Stimulated activated CD4-positive, alpha-beta T cell treated with anti-CD3 and anti-CD28 coated beads, TNF-alpha, amount 100 ng/mL, for 4 hours (primary cell): ENCODE data around the gene NFKB2.

ENCODE experiments used
- DNase-seq, 3 experiments: peaks; one replicate each; pipeline ENCODE4 v3.0.0-alpha.2; 2020; ENCODE audit warnings: low read depth in 3 of 3

NFKB2 gene

GRCh38 chr10:102422545-102423129 lies 27.1 kb downstream of the NFKB2 start:
- no peak for DNase-seq

- DNase-seq: no peak
Observed at GRCh38 chr10:102423372-102423968, 28.0 kb downstream of the NFKB2 start.

DNA sequence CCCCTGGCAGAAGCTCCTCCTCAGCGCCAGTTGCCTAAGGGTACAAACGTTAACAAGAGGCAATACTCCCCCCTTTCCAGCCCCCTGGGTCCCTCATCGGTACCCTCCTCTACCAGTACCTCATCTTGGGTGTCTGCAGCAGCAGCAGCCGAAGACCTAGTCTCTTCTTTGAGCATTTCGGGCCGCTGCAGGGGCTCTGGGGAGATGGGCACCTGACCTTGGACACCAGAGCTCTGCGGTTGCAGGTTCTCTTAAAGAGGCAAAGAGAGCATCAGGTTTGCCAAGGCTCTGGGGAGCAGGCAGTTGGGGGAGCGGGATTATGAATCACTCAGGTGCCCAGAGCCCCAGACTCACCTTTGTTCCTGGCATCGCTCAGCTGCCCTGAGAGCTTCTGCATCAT lies 28.6 kb downstream of the NFKB2 start:
- DNase-seq: no peak

DNA sequence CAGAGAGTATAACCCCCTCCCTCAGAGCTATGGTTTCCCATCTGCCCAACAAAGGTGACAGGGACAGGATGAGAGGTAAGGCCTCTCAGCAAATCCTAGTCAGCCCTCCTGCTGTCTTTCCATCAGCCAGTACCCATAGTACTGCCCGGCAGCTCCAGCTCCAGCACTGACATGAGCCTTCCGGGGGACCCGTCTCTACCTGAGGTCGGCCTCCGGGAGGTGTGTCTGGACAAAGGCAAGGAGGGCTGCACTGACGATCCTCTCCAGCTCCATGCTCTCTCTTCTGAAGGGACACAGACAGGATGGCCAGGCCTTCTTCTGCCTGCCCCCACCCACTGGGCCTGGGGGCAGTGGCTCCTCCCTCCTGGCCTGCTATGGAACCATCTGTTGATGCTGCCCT lies 29.4 kb downstream of the NFKB2 start:
- DNase-seq: no peak

- DNase-seq: no peak
Observed at GRCh38 chr10:102425444-102425843, 29.9 kb downstream of the NFKB2 start.

- DNase-seq: no peak
Observed at GRCh38 chr10:102426803-102427287, 31.3 kb downstream of the NFKB2 start.

DNA sequence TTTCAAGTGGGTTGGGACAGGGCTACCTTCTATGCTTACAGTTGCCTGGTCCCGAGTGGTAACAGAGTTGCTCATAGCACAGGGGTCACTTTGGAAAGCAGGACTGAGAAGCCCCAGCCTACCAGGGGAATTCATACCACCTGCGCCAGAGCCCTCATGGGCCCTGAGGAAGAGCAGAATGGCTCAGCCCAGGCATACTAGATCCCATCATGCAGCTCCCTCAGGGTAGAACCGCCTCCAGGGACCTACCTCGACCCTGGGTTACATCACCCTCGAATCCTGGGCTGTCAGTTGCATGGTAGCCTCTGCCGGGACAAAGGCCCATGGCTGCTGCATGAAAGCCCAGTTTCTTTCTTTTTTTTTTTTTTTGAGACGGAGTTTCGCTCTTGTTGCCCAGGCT lies 34.0 kb downstream of the NFKB2 start:
- no peak for DNase-seq

GRCh38 chr10:102431452-102432124 lies 36.1 kb downstream of the NFKB2 start:
- DNase-seq: no peak

DNA sequence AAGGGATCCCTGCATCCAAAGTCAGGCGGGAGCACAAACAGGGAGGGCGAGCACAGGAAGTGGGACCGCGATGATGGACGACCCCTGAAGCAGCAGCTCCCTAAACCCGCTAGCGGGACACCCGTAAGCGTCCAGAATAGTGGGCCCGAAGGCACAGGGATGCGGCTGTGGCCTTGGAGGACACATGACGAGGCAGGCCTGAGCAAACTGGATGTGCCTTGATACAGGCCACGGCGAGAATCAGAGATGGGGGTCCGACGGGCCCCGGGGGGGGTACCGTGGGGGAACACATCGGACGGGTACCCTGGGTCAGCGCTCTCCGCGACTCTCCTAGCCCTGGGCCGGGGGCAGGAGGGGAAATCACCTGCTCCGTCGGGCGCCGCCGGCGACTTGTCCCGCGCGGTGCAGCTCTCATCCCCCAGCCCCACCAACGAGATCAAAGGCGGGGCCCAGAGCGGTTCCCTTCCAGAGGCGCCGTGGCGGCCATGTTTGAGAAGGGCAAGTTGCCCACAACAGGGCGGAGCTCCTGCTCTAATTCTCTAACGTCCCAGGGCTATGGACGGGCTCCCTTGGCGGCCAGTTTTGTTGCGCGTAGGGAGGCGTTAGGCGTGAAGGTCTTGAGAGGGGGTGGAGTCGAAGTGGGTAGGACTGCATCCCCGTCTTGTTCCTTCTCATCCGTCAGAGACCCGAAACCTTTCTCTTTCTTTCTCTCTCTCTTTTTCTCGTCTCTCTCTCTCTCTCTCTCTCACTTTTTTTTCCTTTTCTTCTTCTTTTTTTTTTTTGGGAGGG lies 36.9 kb downstream of the NFKB2 start, which contains the start of gene CUEDC2:
TSS of gene CUEDC2 (minus strand) at position 413 of the 789 bp plus-strand sequence. CDS start 7,386 bp downstream, outside the sequence.
- DNase-seq: peak; percentile 88 to 95 (median 89)

DNA sequence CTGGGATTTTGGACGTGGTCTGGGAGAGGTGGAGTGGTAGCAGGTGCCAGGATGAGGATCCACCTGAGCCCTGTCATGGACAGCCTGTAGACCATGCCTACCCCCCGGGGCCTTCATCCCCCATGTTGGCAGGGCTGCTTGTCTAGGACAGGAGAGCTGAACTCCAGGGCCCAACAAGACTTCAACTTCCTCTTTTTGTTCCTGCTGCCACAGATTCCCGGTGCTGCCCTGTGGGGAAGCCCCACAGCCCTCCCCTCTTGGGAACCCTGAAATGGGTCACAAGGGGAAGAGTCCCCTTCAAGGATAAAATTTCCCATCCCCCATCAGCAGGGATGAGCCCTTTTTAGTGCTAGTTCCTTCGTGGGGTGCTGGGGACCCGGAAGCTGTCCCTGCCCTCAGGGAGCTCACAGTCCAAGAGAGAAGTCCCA lies 38.1 kb downstream of the NFKB2 start:
- DNase-seq: no peak

GRCh38 chr10:102434394-102435132 lies 39.1 kb downstream of the NFKB2 start:
- DNase-seq: no peak

DNA sequence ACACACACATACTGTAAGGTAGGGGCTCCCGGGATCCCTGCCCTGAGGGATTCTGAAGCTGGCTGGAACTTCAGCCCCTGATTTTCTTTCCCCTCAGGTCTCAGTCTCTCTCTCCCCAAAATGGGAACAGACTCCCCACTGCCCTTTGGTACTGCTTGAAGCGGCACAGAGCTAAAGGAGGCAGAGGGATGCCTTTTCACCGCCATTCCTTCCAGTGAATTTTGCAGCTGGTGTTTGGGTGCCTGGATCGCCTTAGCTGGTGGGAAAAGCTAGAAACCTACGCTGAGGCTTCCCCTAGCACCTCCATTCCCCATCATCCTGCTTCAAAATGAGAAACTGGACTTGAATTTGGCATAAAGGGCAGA lies 39.6 kb downstream of the NFKB2 start:
- DNase-seq: no peak

DNA sequence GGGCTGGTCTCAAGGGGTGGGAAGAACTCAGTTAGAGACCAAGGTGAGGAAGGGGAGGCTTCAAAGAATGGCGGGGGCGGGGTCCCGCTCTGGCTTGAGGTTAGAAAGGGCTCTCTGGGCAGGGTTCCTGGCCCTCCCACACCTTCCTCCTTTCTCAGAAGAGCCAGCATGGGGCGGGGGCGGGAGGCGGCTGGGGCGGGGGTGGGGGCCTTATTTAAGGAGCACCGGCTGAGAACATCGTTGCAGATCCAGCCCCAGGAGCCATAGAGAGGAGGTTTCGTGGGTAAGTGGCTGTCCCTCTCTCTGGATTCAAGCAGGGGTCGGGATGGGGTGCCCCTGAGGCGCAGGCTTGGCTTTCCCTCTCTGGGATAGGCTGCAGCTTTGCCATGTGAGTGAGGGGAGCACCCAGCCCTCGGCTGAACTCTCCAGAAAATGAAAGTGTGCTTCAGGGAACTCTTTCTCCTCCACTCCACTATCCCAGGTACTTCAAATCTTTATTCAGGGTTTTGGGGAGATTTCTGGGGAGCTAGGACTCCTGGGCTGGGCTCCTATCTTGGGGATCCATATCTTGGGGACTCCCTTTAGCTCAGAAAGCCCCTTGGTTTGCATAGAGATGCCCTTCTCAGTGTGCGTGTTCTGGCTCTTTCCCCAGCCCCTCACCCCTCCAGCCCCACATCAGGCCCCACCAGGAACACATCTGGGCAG lies 40.2 kb downstream of the NFKB2 start:
- DNase-seq: peak in 2 of 3 experiments; percentile 42 to 45

GRCh38 chr10:102436312-102436711 lies 40.8 kb downstream of the NFKB2 start:
- no peak for DNase-seq

DNA sequence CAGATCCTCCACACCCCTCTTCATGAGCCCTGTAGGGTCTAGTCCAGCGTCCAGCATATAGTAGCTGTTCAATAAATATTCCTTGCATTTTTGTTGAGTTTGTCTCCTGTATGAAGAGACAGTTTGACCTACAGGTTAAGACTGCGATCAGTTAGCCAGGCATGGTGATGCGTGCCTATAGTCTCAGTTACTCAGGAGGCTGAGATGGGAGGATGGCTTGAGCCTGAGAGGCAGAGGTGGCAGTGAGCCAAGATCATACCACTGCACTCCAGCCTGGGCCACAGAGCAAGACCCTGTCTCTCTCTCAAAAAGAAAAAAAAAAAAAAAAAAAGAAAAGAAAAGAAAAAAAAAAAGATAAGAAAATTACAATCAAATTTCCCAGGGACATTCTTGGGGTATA lies 42.0 kb downstream of the NFKB2 start:
- DNase-seq: no peak

- no peak for DNase-seq
Observed at GRCh38 chr10:102438374-102438773, 42.9 kb downstream of the NFKB2 start.

GRCh38 chr10:102444851-102445250 lies 49.3 kb downstream of the NFKB2 start:
- no peak for DNase-seq

DNA sequence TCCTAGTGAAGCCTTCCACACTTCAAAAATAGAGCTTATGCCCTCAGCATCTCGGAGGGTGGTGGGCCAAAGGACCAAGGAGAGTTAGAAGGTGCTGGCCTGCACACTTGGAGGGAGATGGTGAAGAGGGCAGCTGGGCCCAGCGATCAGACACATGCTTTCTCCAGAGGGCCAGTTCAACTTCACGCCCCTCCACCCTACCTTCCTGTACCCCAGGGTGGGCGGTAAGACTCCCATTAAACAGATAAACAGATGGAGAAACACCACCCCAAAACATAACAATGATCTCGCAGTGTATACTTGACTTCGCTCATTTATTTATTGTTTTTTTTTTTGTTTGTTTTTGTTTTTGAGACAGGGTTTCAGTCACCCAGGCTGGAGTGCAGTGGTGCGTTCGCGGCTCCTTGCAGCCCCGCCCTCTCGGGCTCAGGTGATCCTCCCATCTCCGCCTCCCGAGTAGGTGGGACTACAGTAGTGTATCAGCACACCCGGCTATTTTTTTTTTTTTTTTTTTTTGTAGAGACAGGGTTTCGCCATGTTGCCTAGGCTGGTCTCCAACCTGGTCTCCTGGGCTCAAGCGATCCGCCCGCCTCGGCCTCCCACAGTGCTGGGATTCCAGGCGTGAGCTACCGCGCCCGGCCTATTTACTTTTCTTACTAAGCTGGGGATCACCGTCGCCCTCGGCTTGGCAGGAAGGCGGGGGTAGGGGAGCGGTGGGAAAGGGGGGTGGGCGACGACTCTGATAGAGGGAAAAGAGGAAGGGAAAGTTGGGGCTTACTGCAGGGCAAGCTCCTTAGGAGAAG lies 54.0 kb downstream of the NFKB2 start:
- DNase-seq: peak; percentile 60 to 80 (median 78)

DNA sequence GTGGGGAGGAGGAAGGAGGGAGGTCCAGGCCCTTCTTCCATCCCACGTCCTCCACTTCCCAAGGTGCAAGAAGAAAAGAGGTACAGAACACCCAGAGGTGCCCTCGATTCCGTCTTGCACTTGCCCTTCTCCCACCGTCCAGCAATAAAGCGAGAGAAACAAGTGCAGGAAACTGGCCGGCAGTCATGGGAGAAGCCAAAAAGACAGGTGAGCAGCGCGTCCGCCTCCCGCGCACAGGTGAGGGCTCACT lies 54.5 kb downstream of the NFKB2 start:
- DNase-seq: no peak

- DNase-seq: peak; percentile 61 to 73 (median 71)
Observed at GRCh38 chr10:102450374-102451104, 55.0 kb downstream of the NFKB2 start.
